Keratinocyte (primary cell): ENCODE data around the gene HNRNPDL. TPM values are rescaled to one million over a fixed set of nuclear protein-coding genes. Genes with fewer than 3 reads are reported as not detected.

ENCODE experiments used
- DNase-seq: peaks from one replicate; pipeline ENCODE4 v3.0.0-alpha.2; 2011; ENCODE audit warnings: low read depth, missing footprints, low spot score
- FAIRE-seq: peaks from 2 replicates; lab custom pipeline; 2011; peaks lifted over from hg19 to GRCh38; lab: Jason Lieb, UNC
- H2AFZ ChIP-seq: 2 replicates; pipeline ENCODE4 v1.6.0; 2012; ENCODE audit warnings: low read length, control low read depth, inconsistent platforms; ENCODE audit not compliant: control insufficient read depth
- H3K27ac ChIP-seq: 2 replicates; pipeline ENCODE4 v1.5.1; 2011; ENCODE audit warnings: low read length; ENCODE audit not compliant: control insufficient read depth, insufficient read depth
- H3K27me3 ChIP-seq: 3 replicates; pipeline ENCODE4 v1.6.0; 2011; ENCODE audit warnings: low read length; ENCODE audit not compliant: control insufficient read depth, insufficient read depth; ENCODE audit errors: extremely low read depth
- H3K36me3 ChIP-seq, 2 experiments: 2 replicates in 1 of 2; 3 replicates in 1 of 2; pipeline ENCODE4 v1.5.1; 2011; ENCODE audit warnings: low read length in 2 of 2, mild to moderate bottlenecking in 1 of 2; ENCODE audit not compliant: control insufficient read depth in 2 of 2, insufficient read depth in 2 of 2; ENCODE audit errors: extremely low read depth in 1 of 2
- H3K4me1 ChIP-seq: 3 replicates; pipeline ENCODE4 v1.5.1; 2011; ENCODE audit warnings: low read length; ENCODE audit not compliant: control insufficient read depth, insufficient read depth; ENCODE audit errors: extremely low read depth
- H3K4me2 ChIP-seq: 3 replicates; pipeline ENCODE4 v1.6.0; 2011; ENCODE audit warnings: low read depth, low read length; ENCODE audit not compliant: control insufficient read depth, insufficient read depth; ENCODE audit errors: extremely low read depth
- H3K4me3 ChIP-seq, 3 experiments: fragments of 200-600 bp in 1 of 3; sonication (generic) in 1 of 3; 2 replicates in 2 of 3; 3 replicates in 1 of 3; pipeline ENCODE4 v1.5.1; 2011 to 2016; ENCODE audit warnings: low read length in 3 of 3, mild to moderate bottlenecking in 3 of 3, control low read depth in 2 of 3, inconsistent platforms in 1 of 3, low read depth in 1 of 3, mixed read lengths in 1 of 3, mixed run types in 1 of 3, moderate library complexity in 1 of 3; ENCODE audit not compliant: control insufficient read depth in 2 of 3, insufficient read depth in 2 of 3; ENCODE audit errors: extremely low read depth in 1 of 3
- H3K79me2 ChIP-seq: 2 replicates; pipeline ENCODE4 v1.6.0; 2012; ENCODE audit warnings: low read length; ENCODE audit not compliant: control insufficient read depth, insufficient read depth
- H3K9ac ChIP-seq: 3 replicates; pipeline ENCODE4 v1.6.0; 2011; ENCODE audit warnings: low read length; ENCODE audit not compliant: control insufficient read depth, insufficient read depth; ENCODE audit errors: extremely low read depth
- H3K9me1 ChIP-seq: 3 replicates; pipeline ENCODE4 v1.6.0; 2011; ENCODE audit warnings: low read length; ENCODE audit not compliant: control insufficient read depth, insufficient read depth; ENCODE audit errors: extremely low read depth
- H3K9me3 ChIP-seq: 2 replicates; pipeline ENCODE4 v1.5.1; 2012; ENCODE audit warnings: low read depth, low read length; ENCODE audit not compliant: control insufficient read depth
- H4K20me1 ChIP-seq: 3 replicates; pipeline ENCODE4 v1.6.0; 2011; ENCODE audit warnings: low read length; ENCODE audit not compliant: control insufficient read depth, insufficient read depth; ENCODE audit errors: extremely low read depth
- CTCF ChIP-seq, 3 experiments: IDR thresholded peaks in 1 of 3; conservative IDR thresholded peaks in 1 of 3; optimal IDR thresholded peaks in 1 of 3; 2 replicates in 2 of 3; 3 replicates in 1 of 3; pipeline versions ENCODE3 to v1.5.1; 2011; ENCODE audit warnings: low read length in 3 of 3, mild to moderate bottlenecking in 3 of 3, moderate library complexity in 2 of 3, control low read depth in 1 of 3, inconsistent platforms in 1 of 3; ENCODE audit not compliant: insufficient read depth in 2 of 3; ENCODE audit errors: extremely low read depth in 1 of 3
- EZH2 ChIP-seq: IDR thresholded peaks from one replicate; pipeline ENCODE4 v1.6.1; 2012; ENCODE audit warnings: inconsistent platforms, mild to moderate bottlenecking, low read length, moderate library complexity
- dilution Hi-C: fragments of 300-500 bp; cut with MboI; formaldehyde crosslinking; loops from one replicate; pipeline ENCODE4 v1.7.0; 2020; ENCODE audit warnings: low sequenced_read_pairs; ENCODE audit not compliant: extremely low pct_ligation_motif_present
- polyA plus RNA-seq, 5 experiments: library from polyadenylated mRNA; depleted of rRNA in 3 of 5; stranded (reverse) in 3 of 5; stranded (forward) in 1 of 5; unstranded in 1 of 5; fragments of >200 nt; gene quantifications; 1 replicate in 1 of 5; 2 replicates in 3 of 5; 3 replicates in 1 of 5; pipeline versions ENCODE4 v1.2.1 to v1.2.3, GENCODE V29; 2011 to 2012; ENCODE audit warnings: missing spikeins in 2 of 5, low read depth in 1 of 5, low replicate concordance in 1 of 5

Gene HNRNPDL
- polyA plus RNA-seq, 1 donor (not counting 4 experiments of a cell fraction or from before 2014, with no cell fraction given): 292 TPM

- FAIRE-seq: no peak
- H4K20me1 ChIP-seq: peaks cover 29% of the 10 kb centered on the region
- H3K36me3 ChIP-seq: peaks cover 16 to 26% of the 10 kb centered on the region in 2 experiments
These were observed 7.6 kb downstream of the HNRNPDL start for GRCh38 chr4:82422616-82423015.

GRCh38 chr4:82421796-82422560 lies 8.3 kb downstream of the HNRNPDL start:
- TF ChIP-seq EZH2: no peak
- TF ChIP-seq CTCF (optimal IDR thresholded peaks at IDR 0.05 in 1 of 3, IDR thresholded peaks at IDR 0.05 in 1 of 3, conservative IDR thresholded peaks at IDR 0.05 in 1 of 3; ENCODE audit: extremely low read depth in 1 of 3, insufficient read depth in 2 of 3, low read length in 3 of 3): no peak
- H3K9me1 ChIP-seq: no peaks in the 10 kb centered on the region
- no peak overlapping the region for H3K9ac ChIP-seq
- DNase-seq: no peak
- H3K27me3 ChIP-seq: no peaks in the 10 kb centered on the region
- dilution Hi-C loops: no loop called here
- peaks cover 17% of the 10 kb centered on the region for H3K79me2 ChIP-seq
- no peak for FAIRE-seq
- no peak overlapping the region for H3K4me2 ChIP-seq
- peaks cover 22% of the 10 kb centered on the region for H3K4me1 ChIP-seq
- no peaks in the 10 kb centered on the region for H3K9me3 ChIP-seq
- no peak overlapping the region for H2AFZ ChIP-seq
- peaks cover 24% of the 10 kb centered on the region for H4K20me1 ChIP-seq
- no peak overlapping the region for H3K27ac ChIP-seq
- peaks cover 11 to 19% of the 10 kb centered on the region in 2 experiments for H3K36me3 ChIP-seq
- no peak overlapping the region for H3K4me3 ChIP-seq

More at GRCh38 chr4:82422616-82423015, 7.6 kb downstream of the HNRNPDL start:
- peaks cover 23% of the 10 kb centered on the region for H3K79me2 ChIP-seq
- H2AFZ ChIP-seq: no peak overlapping the region
- no peak for DNase-seq
- TF ChIP-seq EZH2: no peak
- TF ChIP-seq CTCF (optimal IDR thresholded peaks at IDR 0.05 in 1 of 3, IDR thresholded peaks at IDR 0.05 in 1 of 3, conservative IDR thresholded peaks at IDR 0.05 in 1 of 3; ENCODE audit: extremely low read depth in 1 of 3, insufficient read depth in 2 of 3, low read length in 3 of 3): no peak
- dilution Hi-C loops: no loop called here
- no peaks in the 10 kb centered on the region for H3K9me1 ChIP-seq
- no peak overlapping the region for H3K27ac ChIP-seq
- H3K27me3 ChIP-seq: no peaks in the 10 kb centered on the region
- H3K4me1 ChIP-seq: peaks cover 24% of the 10 kb centered on the region
- no peak overlapping the region for H3K4me3 ChIP-seq
- H3K4me2 ChIP-seq: no peak overlapping the region
- no peaks in the 10 kb centered on the region for H3K9me3 ChIP-seq
- no peak overlapping the region for H3K9ac ChIP-seq
